Activated CD4-positive, alpha-beta memory T cell treated with anti-CD3 and anti-CD28 coated beads, Interleukin-2, amount 10 ng/mL, durations not matched to agents 7 days and 5 days (primary cell): ENCODE data around the gene MRM1. TPM values are rescaled to one million over a fixed set of nuclear protein-coding genes. Genes with fewer than 3 reads are reported as not detected.
A peak's percentile ranks its signal among the peaks of the same experiment; 100 is the strongest.

Source experiments
- CTCF ChIA-PET: fragments of 350-600 bp; sonication (Branson Sonifier 250); formaldehyde crosslinking; loops from one replicate; lab custom pipeline; 2021; ENCODE audit warnings: antibody characterized with exemption, inconsistent platforms; lab: Charles Lee
- POLR2A ChIA-PET: fragments of 350-600 bp; sonication (Branson Sonifier 250); formaldehyde crosslinking; loops from one replicate; lab custom pipeline; 2021; ENCODE audit warnings: antibody characterized with exemption; lab: Charles Lee
- DNase-seq: peaks from one replicate; pipeline ENCODE4 v3.0.0-alpha.2; 2020
- H3K27ac Mint-ChIP-seq: one replicate; pipeline ENCODE4 v1.8.0; 2021; ENCODE audit warnings: mild to moderate bottlenecking, mixed read lengths
- H3K27me3 Mint-ChIP-seq: one replicate; pipeline ENCODE4 v1.8.0; 2021; ENCODE audit warnings: mixed read lengths
- H3K36me3 Mint-ChIP-seq: one replicate; pipeline ENCODE4 v1.8.0; 2021; ENCODE audit warnings: low read depth, mixed read lengths
- H3K4me1 Mint-ChIP-seq: one replicate; pipeline ENCODE4 v1.8.0; 2021; ENCODE audit warnings: mixed read lengths
- H3K4me3 Mint-ChIP-seq: one replicate; pipeline ENCODE4 v1.8.0; 2021; ENCODE audit warnings: mild to moderate bottlenecking, mixed read lengths
- H3K9me3 Mint-ChIP-seq: one replicate; pipeline ENCODE4 v1.8.0; 2021; ENCODE audit warnings: mixed read lengths
- total RNA-seq, 2 experiments: library from RNA; stranded (reverse); gene quantifications; one replicate each; pipeline ENCODE4 v1.2.3, GENCODE V29; 2021

The MRM1 gene, protein sequence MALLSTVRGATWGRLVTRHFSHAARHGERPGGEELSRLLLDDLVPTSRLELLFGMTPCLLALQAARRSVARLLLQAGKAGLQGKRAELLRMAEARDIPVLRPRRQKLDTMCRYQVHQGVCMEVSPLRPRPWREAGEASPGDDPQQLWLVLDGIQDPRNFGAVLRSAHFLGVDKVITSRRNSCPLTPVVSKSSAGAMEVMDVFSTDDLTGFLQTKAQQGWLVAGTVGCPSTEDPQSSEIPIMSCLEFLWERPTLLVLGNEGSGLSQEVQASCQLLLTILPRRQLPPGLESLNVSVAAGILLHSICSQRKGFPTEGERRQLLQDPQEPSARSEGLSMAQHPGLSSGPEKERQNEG
- total RNA-seq, result 1 to 10 TPM; 7.3 to 8.4 TPM

DNA sequence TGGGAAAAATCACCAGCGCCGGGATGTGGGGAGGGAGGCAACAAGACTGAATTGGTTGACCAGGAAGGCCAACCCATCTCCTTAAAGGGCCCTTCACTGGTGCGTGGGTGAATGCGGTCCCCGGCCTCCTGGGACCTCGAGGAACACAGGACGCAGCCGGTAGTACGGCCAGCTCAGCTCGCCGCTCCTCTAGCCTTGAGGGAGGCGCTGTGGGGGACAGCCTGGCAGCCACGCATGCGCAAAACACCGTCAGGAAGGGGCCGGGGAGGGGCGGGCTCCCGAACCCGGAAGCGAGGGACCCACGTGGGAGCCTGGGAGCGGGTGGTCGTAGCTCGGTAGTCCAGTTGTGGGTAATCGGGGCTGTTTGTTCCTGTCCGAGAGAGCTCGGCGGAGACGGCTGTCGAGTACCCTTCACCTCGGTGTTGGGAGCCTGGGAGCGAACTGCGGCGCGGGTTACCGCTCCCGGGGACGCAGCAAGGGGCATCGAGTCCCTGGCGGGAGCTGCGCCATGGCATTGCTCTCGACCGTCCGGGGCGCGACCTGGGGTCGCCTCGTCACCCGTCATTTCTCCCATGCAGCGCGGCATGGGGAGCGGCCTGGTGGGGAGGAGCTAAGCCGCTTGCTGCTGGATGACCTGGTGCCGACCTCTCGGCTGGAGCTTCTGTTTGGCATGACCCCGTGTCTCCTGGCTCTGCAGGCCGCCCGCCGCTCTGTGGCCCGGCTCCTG lies at the start of gene MRM1:
Gene MRM1, plus strand, starts transcription at position 281 of the 727 bp plus-strand sequence. Its CDS starts 228 bp downstream, at position 509.
- POLR2A ChIA-PET, result interaction anchor here (0.8 to 3.2 kb wide), 25 partner anchors 9 to 1009 kb away, joined by 3 to 51 read pairs (median 5); partner anchors contain the start of genes AATF, ACACA, DHRS11 and GGNBP2

DNA sequence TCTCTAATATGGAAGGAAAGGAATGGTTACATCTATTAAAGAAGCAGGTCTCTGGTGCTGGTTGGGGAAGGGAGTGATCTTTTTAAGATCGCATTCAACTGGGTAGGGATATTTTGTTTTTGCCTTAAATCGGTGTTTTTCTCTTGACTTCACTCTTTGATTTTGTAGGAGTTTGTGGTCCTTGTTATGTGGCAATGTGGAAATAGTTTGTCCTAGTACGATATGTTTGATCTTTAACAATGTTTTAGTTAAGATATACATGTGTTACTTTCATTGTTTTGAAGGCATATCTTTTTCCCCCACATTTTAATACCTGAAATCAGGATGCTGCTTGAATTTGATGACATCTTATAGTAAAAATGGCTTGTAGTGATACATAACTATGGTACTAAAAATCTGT lies 47.9 kb upstream of the MRM1 start:
- Mint-ChIP-seq H3K27me3 (no peaks in the 10 kb centered on the region), H3K4me1 (peaks cover 55% of the 10 kb centered on the region), H3K27ac (no peak overlapping the region), H3K4me3 (no peak overlapping the region), H3K9me3 (no peaks in the 10 kb centered on the region), H3K36me3 (peaks cover 63% of the 10 kb centered on the region)
- DNase-seq, result no peak
- ChIA-PET POLR2A (interaction anchor here (1.0 to 6.7 kb wide), 2 partner anchors 8 to 29 kb away, joined by 3 to 39 read pairs; partner anchors contain the start of gene GGNBP2), CTCF (no interaction called here)

More for the DNA sequence above, at the start of gene MRM1:
- DNase-seq, result peak; percentile 91
- Mint-ChIP-seq H3K4me1 (peaks cover 39% of the 10 kb centered on the region), H3K9me3 (no peaks in the 10 kb centered on the region), H3K27me3 (no peaks in the 10 kb centered on the region), H3K36me3 (no peaks in the 10 kb centered on the region), H3K4me3 (peak within 1 kb of the TSS; percentile 83), H3K27ac (peak within 1 kb of the TSS; percentile 80)
- CTCF ChIA-PET, result interaction anchor here (0.7 to 4.1 kb wide), 19 partner anchors 9 to 773 kb away, joined by 3 to 35 read pairs (median 6); partner anchors contain the start of genes DHRS11, MYO19 and PIGW

DNA sequence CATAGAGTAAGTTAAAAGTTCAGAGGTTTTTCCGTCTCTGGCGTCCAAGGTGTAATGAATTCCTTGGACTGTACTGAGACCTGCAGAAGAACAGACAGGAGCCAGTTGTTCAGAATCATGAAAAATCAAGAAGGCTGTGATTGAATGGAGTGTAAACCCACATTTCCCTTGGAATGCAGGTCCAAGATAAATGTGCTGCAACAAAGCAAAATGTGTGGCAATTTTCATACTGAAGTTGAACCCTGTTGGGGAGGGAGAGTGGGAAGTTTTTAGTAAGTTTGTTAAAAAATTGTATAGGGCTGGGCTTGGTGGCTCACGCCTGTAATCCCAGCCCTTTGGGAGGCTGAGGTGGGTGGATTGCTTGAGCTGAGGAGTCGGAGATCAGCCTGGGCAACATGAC lies 35.3 kb upstream of the MRM1 start:
- Mint-ChIP-seq H3K4me3 (no peak overlapping the region), H3K27ac (no peak overlapping the region), H3K4me1 (peaks cover 8% of the 10 kb centered on the region), H3K36me3 (peaks cover 65% of the 10 kb centered on the region), H3K9me3 (no peaks in the 10 kb centered on the region), H3K27me3 (no peaks in the 10 kb centered on the region)
- ChIA-PET CTCF (no interaction called here), POLR2A (interaction anchor here (0.7 kb wide), 1 partner anchor 19 kb away, joined by 3 read pairs; no protein-coding TSS in a partner anchor)
- DNase-seq, result no peak

DNA sequence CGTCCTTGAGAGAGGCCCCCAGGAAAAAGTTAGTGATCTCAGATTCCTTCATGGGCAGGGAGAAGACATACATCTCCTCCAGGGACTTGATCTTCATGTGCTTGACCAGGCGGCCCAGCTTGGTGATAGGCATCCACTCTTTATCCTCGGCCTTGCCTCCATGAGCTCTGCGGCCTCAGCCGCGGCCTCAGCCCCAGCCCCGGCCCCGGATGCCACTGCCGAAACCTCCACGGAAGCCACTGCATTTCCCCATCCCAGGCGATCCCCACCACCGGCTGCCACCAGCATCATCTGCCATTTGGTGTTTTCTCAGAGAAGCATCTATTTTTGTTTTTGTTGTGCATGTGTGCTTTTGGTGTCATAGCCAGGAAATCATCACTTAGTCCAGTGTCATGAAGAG lies 26.4 kb upstream of the MRM1 start:
- no peaks in the 10 kb centered on the region for H3K9me3 Mint-ChIP-seq
- CTCF ChIA-PET, result no interaction called here
- POLR2A ChIA-PET, result interaction anchor here (1.9 kb wide), 1 partner anchor 29 kb away, joined by 8 read pairs; no protein-coding TSS in a partner anchor
- H3K4me1 Mint-ChIP-seq, result peaks cover 4% of the 10 kb centered on the region
- H3K27ac Mint-ChIP-seq, result no peak overlapping the region
- H3K4me3 Mint-ChIP-seq, result no peak overlapping the region
- no peak for DNase-seq
- H3K27me3 Mint-ChIP-seq, result no peaks in the 10 kb centered on the region
- H3K36me3 Mint-ChIP-seq, result peaks cover 60% of the 10 kb centered on the region

DNA sequence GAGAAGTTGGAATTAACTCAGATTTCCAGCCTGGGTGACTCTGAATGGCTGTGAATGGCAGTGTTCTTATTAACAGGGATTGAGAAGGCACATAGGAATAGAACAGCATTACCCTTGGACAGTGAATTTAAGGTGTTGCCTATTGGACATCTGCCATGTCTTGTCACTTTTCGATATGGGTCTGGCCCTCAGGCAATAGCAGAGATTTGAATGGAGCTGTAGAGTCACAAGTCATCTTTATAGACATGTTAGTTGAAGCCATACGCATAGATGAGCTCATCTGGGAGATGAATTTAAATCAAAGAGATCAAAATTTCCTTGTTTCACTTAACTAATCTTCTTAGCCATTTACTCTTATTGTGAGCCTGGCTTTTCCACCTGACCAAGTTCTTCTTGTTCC lies 24.6 kb upstream of the MRM1 start:
- peaks cover 4% of the 10 kb centered on the region for H3K4me1 Mint-ChIP-seq
- H3K27ac Mint-ChIP-seq, result no peak overlapping the region
- ChIA-PET CTCF (no interaction called here), POLR2A (no interaction called here)
- H3K36me3 Mint-ChIP-seq, result peaks cover 59% of the 10 kb centered on the region
- H3K9me3 Mint-ChIP-seq, result no peaks in the 10 kb centered on the region
- H3K27me3 Mint-ChIP-seq, result no peaks in the 10 kb centered on the region
- DNase-seq, result no peak
- H3K4me3 Mint-ChIP-seq, result no peak overlapping the region

DNA sequence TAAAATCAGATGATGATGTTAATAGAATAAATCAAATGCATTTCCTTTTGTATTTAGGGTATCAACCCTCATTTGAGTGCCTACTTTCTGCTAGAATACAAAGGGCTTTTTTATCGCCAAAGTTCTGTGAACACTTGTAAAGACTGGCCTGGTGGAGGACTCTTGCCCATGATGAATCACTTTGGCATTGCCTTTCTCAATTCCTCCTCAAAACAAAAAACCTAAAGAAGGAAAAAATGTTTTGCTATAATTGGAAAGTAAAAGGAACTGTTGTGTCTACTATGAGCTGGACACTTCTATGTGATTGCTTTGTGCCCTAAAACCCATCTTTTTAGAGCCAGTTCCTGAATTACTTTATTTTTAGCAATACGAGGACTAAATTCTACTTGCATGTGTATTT lies 22.7 kb upstream of the MRM1 start:
- H3K4me1 Mint-ChIP-seq, result peaks cover 4% of the 10 kb centered on the region
- no peaks in the 10 kb centered on the region for H3K9me3 Mint-ChIP-seq
- H3K4me3 Mint-ChIP-seq, result no peak overlapping the region
- no peak overlapping the region for H3K27ac Mint-ChIP-seq
- no peaks in the 10 kb centered on the region for H3K27me3 Mint-ChIP-seq
- ChIA-PET POLR2A (interaction anchor here (0.6 kb wide), 1 partner anchor 34 kb away, joined by 3 read pairs; the partner anchor contains the start of gene GGNBP2), CTCF (no interaction called here)
- no peak for DNase-seq
- H3K36me3 Mint-ChIP-seq, result peaks cover 55% of the 10 kb centered on the region

DNA sequence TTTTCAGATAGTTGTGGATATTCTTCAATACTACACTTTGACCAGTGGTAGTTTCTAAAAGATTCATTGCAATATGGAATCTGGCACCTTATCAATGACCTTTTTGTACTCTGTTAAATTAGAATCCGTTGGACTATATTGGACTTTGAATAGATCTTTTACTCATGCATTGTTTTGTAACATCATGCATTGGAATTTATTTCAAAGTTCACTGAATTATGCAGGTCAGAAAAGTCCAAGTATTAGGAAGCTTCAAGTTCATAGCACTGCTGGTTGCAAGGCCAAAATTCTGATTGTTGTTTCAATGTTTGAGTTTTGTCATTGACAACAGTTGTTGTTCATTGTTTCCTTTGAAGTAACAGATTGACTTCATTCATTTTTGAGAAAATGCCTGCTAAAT lies 17.6 kb upstream of the MRM1 start:
- H3K27ac Mint-ChIP-seq, result no peak overlapping the region
- peaks cover 6% of the 10 kb centered on the region for H3K4me1 Mint-ChIP-seq
- no peak for DNase-seq
- POLR2A ChIA-PET, result interaction anchor here (1.1 to 1.7 kb wide), 2 partner anchors 18 kb away, joined by 3 to 6 read pairs; partner anchors contain the start of gene MRM1
- H3K9me3 Mint-ChIP-seq, result no peaks in the 10 kb centered on the region
- no peaks in the 10 kb centered on the region for H3K27me3 Mint-ChIP-seq
- CTCF ChIA-PET, result interaction anchor here (3.6 kb wide), 1 partner anchor 19 kb away, joined by 16 read pairs; the partner anchor contains the start of gene MRM1
- peaks cover 61% of the 10 kb centered on the region for H3K36me3 Mint-ChIP-seq
- no peak overlapping the region for H3K4me3 Mint-ChIP-seq

DNA sequence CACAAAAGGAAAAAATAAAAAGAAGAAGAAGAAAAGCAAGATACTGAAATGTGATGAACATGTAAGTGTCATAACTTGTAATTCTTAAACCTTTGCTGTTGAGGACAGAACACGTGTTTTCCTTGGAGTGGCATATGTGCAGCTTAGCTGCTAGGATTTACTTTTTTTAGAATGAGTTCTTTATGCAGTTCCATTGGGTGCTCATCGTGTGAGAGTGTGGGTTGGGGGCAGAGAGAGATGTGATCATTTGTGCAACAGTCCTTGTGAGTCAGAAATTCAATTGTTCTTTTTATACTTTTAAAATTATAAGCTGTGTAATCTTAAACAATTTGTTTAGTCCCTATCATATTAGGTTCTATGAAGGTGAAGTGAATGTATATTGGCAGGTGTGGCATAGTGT lies 15.2 kb upstream of the MRM1 start:
- Mint-ChIP-seq H3K4me1 (peaks cover 23% of the 10 kb centered on the region), H3K36me3 (peaks cover 71% of the 10 kb centered on the region), H3K27me3 (no peaks in the 10 kb centered on the region), H3K4me3 (no peak overlapping the region), H3K9me3 (no peaks in the 10 kb centered on the region), H3K27ac (no peak overlapping the region)
- POLR2A ChIA-PET, result interaction anchor here (1.0 to 1.9 kb wide), 2 partner anchors 15 to 41 kb away, joined by 4 to 7 read pairs; partner anchors contain the start of gene MRM1
- CTCF ChIA-PET, result interaction anchor here (1.2 to 1.3 kb wide), 2 partner anchors 17 to 28 kb away, joined by 3 to 8 read pairs; no protein-coding TSS in a partner anchor
- DNase-seq, result no peak

DNA sequence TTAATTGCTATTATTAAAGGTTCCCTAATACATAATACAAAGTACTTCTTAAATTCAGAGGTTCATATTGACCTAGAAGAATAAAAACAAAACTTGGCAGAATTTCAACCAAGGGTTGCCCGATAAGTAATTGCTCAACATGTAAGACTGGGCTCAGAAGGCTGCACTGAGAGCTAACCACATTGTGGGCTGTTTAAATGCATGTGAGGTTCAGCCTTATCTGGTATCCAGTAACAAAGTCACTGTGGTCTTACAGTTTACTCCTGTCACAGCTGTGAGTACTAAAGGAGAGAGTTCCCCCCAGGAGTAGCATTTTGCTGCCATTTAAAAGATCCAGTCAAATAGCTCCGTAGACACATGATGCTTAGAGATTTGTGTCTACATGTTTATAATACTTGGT lies 11.3 kb upstream of the MRM1 start:
- Mint-ChIP-seq H3K4me1 (peaks cover 37% of the 10 kb centered on the region), H3K27me3 (no peaks in the 10 kb centered on the region), H3K4me3 (peak overlapping the region; percentile 22), H3K9me3 (no peaks in the 10 kb centered on the region), H3K36me3 (peaks cover 48% of the 10 kb centered on the region), H3K27ac (no peak overlapping the region)
- DNase-seq, result peak; percentile 17
- POLR2A ChIA-PET, result interaction anchor here (2.6 to 5.1 kb wide), 2 partner anchors 12 to 44 kb away, joined by 8 to 51 read pairs; partner anchors contain the start of gene MRM1
- CTCF ChIA-PET, result interaction anchor here (4.1 kb wide), 1 partner anchor 12 kb away, joined by 35 read pairs; the partner anchor contains the start of gene MRM1

DNA sequence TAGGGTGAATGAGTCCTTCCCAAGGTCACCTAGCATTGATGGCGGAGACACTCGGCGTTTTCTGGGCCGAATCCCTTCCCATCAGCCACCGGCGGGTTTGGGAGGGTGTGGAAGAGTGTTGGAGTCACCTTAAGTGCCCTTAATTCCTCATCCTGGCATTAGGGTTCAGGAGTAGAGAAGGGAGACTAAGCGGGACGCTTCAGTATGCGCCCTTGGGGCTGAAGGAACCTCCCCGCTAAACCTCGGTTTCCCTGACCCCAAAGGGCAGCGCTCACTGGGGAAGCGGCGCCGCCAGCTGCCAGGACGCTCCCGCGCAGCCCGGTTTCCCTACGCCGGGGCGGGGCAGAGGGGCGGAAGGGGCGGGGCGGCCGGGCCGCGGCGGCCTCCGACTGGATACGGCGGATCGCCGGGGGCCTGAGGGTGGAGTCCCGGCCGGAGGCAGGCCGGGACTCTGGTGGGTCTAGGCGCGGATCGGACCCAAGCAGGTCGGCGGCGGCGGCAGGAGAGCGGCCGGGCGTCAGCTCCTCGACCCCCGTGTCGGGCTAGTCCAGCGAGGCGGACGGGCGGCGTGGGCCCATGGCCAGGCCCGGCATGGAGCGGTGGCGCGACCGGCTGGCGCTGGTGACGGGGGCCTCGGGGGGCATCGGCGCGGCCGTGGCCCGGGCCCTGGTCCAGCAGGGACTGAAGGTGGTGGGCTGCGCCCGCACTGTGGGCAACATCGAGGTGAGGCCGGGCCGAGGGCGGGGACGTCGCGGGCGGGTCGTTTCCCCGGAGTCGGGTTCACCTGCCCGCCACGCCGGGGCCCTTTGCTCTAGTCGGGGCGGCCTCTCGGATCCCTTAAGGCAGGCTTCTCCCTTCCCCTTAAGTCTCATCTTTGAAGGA lies 9.7 kb upstream of the MRM1 start, which contains the start of gene DHRS11:
Gene DHRS11, plus strand, starts transcription at position 446 of the 882 bp plus-strand sequence. Its CDS starts 131 bp downstream, at position 577.
- CTCF ChIA-PET, result interaction anchor here (4.1 kb wide), 1 partner anchor 11 kb away, joined by 35 read pairs; the partner anchor contains the start of gene MRM1
- peak; percentile 82 for DNase-seq
- H3K36me3 Mint-ChIP-seq, result peaks cover 40% of the 10 kb centered on the region
- H3K27me3 Mint-ChIP-seq, result no peaks in the 10 kb centered on the region
- POLR2A ChIA-PET, result interaction anchor here (1.6 to 5.1 kb wide), 4 partner anchors 10 to 47 kb away, joined by 5 to 51 read pairs (median 8); partner anchors contain the start of genes GGNBP2 and MRM1
- peak within 1 kb of the TSS; percentile 21 for H3K27ac Mint-ChIP-seq
- H3K4me3 Mint-ChIP-seq, result peak within 1 kb of the TSS; percentile 60
- peaks cover 34% of the 10 kb centered on the region for H3K4me1 Mint-ChIP-seq
- no peaks in the 10 kb centered on the region for H3K9me3 Mint-ChIP-seq

DNA sequence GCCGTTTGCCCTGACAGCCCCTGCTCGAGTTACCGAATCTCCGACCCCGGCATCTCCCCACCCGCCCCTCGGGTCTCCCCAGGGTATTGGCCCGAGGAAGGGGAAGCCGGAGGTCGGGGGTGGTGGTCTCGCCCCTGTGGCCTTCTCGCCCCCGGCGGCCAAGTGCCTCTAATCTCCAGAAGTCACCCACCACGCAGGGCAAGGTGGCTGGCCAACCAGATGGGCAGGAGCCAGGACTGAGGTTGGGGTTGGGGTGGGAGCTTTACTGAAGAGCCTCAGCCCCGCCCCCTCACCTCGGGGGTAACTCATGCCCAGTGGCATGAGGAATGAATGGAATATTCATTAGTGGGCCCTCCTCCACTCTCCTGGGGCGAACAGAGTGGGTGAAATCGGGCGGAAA lies 9.1 kb upstream of the MRM1 start:
- Mint-ChIP-seq H3K36me3 (peaks cover 34% of the 10 kb centered on the region), H3K4me3 (peak overlapping the region; percentile 60), H3K4me1 (peaks cover 34% of the 10 kb centered on the region), H3K9me3 (no peaks in the 10 kb centered on the region), H3K27ac (no peak overlapping the region), H3K27me3 (no peaks in the 10 kb centered on the region)
- no peak for DNase-seq
- ChIA-PET CTCF (interaction anchor here (4.1 kb wide), 1 partner anchor 10 kb away, joined by 35 read pairs; the partner anchor contains the start of gene MRM1), POLR2A (interaction anchor here (1.6 to 5.1 kb wide), 3 partner anchors 10 to 48 kb away, joined by 5 to 51 read pairs (median 8); partner anchors contain the start of genes GGNBP2 and MRM1)
